ENCODE data around the gene NAA25.
"Not testable (repeated sequence)": the region's sequence is repeated elsewhere in the genome, so short reads cannot be mapped to it uniquely, and the experiment has no call there.

The NAA25 gene

GRCh38 chr12:112015938-112016337 lies 92.6 kb downstream of the NAA25 start:
- no peak overlapping the region for H3K4me3 ChIP-seq (ENCODE audit: control insufficient read depth, low read depth, low read length)
- no peak for DNase-seq (ENCODE audit: low read depth)
- TF ChIP-seq, protein P1, sequence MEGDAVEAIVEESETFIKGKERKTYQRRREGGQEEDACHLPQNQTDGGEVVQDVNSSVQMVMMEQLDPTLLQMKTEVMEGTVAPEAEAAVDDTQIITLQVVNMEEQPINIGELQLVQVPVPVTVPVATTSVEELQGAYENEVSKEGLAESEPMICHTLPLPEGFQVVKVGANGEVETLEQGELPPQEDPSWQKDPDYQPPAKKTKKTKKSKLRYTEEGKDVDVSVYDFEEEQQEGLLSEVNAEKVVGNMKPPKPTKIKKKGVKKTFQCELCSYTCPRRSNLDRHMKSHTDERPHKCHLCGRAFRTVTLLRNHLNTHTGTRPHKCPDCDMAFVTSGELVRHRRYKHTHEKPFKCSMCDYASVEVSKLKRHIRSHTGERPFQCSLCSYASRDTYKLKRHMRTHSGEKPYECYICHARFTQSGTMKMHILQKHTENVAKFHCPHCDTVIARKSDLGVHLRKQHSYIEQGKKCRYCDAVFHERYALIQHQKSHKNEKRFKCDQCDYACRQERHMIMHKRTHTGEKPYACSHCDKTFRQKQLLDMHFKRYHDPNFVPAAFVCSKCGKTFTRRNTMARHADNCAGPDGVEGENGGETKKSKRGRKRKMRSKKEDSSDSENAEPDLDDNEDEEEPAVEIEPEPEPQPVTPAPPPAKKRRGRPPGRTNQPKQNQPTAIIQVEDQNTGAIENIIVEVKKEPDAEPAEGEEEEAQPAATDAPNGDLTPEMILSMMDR (conservative IDR thresholded peaks at IDR 0.05; ENCODE audit: control insufficient read depth, insufficient read depth, low read depth, low read length): no peak

- TF ChIP-seq, protein P1 (conservative IDR thresholded peaks at IDR 0.05; ENCODE audit: control insufficient read depth, insufficient read depth, low read depth, low read length): no peak
- peak overlapping the region; percentile 88 for H3K4me3 ChIP-seq (ENCODE audit: control insufficient read depth, low read depth, low read length)
- DNase-seq (ENCODE audit: low read depth): peak; percentile 74
Measured at GRCh38 chr12:112013601-112014402, 94.8 kb downstream of the NAA25 start.

GRCh38 chr12:112012775-112013600 lies 95.6 kb downstream of the NAA25 start, which contains the start of the genes ERP29 and TMEM116:
Gene ERP29, plus strand, starts transcription at chr12:112013426. Its CDS starts 40 bp downstream, at chr12:112013466.
Gene TMEM116, minus strand, starts transcription at chr12:112013165. Its CDS starts 7,895 bp downstream, at chr12:112005270.
- peak; percentile 97 for DNase-seq (ENCODE audit: low read depth)
- H3K4me3 ChIP-seq (ENCODE audit: control insufficient read depth, low read depth, low read length): peak within 1 kb of the TSS; percentile 88
- TF ChIP-seq, protein P1 (conservative IDR thresholded peaks at IDR 0.05; ENCODE audit: control insufficient read depth, insufficient read depth, low read depth, low read length): peak; percentile 43

DNA sequence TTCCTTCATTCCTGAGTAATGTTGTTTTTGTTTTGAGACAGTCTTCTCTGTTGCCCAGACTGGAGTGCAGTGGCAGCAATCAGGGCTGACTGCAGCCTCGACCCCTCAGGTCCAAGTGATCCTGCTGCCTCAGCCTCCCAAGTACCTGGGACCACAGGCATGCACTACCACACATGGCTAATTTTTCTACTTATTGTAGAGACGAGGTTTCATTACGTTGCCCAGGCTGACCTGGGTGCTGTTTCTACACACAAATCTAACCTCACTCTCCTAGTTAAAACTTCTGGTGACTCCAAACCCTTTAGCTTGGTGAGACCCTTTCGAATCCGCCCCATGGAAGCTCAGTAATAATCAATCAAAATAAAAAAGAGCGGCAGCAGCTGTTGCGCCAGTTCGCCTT lies 96.9 kb downstream of the NAA25 start:
- peak overlapping the region; percentile 85 for H3K4me3 ChIP-seq (ENCODE audit: control insufficient read depth, low read depth, low read length)
- TF ChIP-seq, protein P1 (conservative IDR thresholded peaks at IDR 0.05; ENCODE audit: control insufficient read depth, insufficient read depth, low read depth, low read length): no peak
- DNase-seq (ENCODE audit: low read depth): no peak

GRCh38 chr12:112010415-112011344 lies 97.9 kb downstream of the NAA25 start:
- no peak for DNase-seq (ENCODE audit: low read depth)
- no peak overlapping the region for H3K4me3 ChIP-seq (ENCODE audit: control insufficient read depth, low read depth, low read length)
- TF ChIP-seq, protein P1 (conservative IDR thresholded peaks at IDR 0.05; ENCODE audit: control insufficient read depth, insufficient read depth, low read depth, low read length): no peak

DNA sequence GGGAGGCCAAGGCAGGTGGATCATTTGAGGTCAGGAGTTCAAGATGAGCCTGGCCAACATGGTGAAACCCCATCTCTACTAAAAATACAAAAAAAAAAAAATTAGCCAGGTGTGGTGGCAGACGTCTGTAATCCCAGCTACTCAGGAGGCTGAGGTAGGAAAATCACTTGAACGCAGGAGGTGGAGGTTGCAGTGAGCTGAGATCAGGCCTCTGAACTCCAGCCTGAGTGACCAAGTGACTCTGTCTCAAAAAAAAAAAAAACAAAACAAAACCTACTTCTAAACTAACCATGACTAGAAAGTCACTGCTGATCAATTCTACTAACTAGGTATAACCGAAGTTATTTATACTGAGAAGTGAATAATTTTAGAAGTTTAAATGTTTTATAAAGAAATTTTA lies 99.0 kb downstream of the NAA25 start:
- DNase-seq (ENCODE audit: low read depth); H3K4me3 ChIP-seq (ENCODE audit: control insufficient read depth, low read depth, low read length): not testable (repeated sequence)

Data from fibroblast of mammary gland (primary cell).